Activated B cell treated with CpG ODN at 0.5 μM for 24 hours (primary cell): ENCODE measurements around the gene SEC61A2. TPM values are rescaled to one million over a fixed set of nuclear protein-coding genes. Genes with fewer than 3 reads are reported as not detected.
"Not testable (repeated sequence)": the region's sequence is repeated elsewhere in the genome, so short reads cannot be mapped to it uniquely, and the experiment has no call there.

Source experiments
- ATAC-seq: fragments of 200-7000 bp; cut with Tn5 transposase; one replicate; pipeline ENCODE4 v1.10.0; 2021; ENCODE audit warnings: low read depth, mild to moderate bottlenecking, moderate library complexity
- CTCF ChIA-PET: fragments of 350-600 bp; sonication (Branson Sonifier 250); formaldehyde crosslinking; loops from one replicate; lab custom pipeline; 2021; ENCODE audit warnings: antibody characterized with exemption; lab: Charles Lee
- POLR2A ChIA-PET: fragments of 350-600 bp; sonication (Branson Sonifier 250); formaldehyde crosslinking; loops from one replicate; lab custom pipeline; 2021; ENCODE audit warnings: antibody characterized with exemption; lab: Charles Lee
- DNase-seq: peaks from one replicate; pipeline ENCODE4 v3.0.0; 2022
- H3K27ac Mint-ChIP-seq: one replicate; pipeline ENCODE4 v1.8.0; 2020; ENCODE audit warnings: mixed read lengths
- H3K27me3 Mint-ChIP-seq: one replicate; pipeline ENCODE4 v1.8.0; 2021; ENCODE audit warnings: mixed read lengths
- H3K36me3 Mint-ChIP-seq: one replicate; pipeline ENCODE4 v1.8.0; 2021; ENCODE audit warnings: low read depth, mixed read lengths
- H3K4me1 Mint-ChIP-seq: one replicate; pipeline ENCODE4 v1.8.0; 2021; ENCODE audit warnings: mixed read lengths
- H3K4me3 Mint-ChIP-seq: one replicate; pipeline ENCODE4 v1.8.0; 2020; ENCODE audit warnings: mild to moderate bottlenecking, mixed read lengths
- H3K9me3 Mint-ChIP-seq: one replicate; pipeline ENCODE4 v1.8.0; 2020; ENCODE audit warnings: mixed read lengths
- intact Hi-C: fragments of 100-400 bp; cut with micrococcal nuclease; formaldehyde crosslinking; loops from one replicate; pipeline ENCODE4 v1.15.1; 2024
- total RNA-seq: library from RNA; stranded (reverse); gene quantifications from 2 replicates; pipeline ENCODE4 v1.2.3, GENCODE V29; 2022
- TF ChIP-seq, protein P1 (sequence below): fragments of 200-600 bp; IDR thresholded peaks from one replicate; pipeline ENCODE4 v1.8.0; 2022; ENCODE audit warnings: antibody characterized with exemption, mild to moderate bottlenecking

SEC61A2 gene
- total RNA-seq, 1 donor from 2014 or later: 20.8 TPM

DNA sequence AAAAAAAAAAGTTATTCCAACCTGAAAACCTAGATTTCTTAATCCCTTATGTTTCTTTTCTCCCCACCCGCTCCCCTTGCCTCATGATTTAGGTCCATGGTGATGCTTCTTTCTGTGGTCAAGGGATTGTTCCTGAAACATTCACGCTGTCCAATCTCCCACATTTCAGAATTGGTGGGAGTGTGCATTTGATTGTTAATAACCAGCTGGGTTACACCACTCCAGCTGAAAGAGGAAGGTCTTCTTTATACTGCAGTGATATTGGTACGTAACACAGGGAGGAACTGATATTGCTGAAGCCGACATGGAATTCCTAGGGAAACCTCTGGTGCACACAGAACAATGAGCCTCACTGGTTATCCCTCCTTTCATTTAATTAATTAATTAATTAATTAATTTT lies 38.1 kb upstream of the SEC61A2 start:
- Mint-ChIP-seq H3K27ac (peak overlapping the region; percentile 65), H3K4me1 (peaks cover 2% of the 10 kb centered on the region), H3K36me3 (peaks cover 82% of the 10 kb centered on the region), H3K4me3 (no peak overlapping the region), H3K9me3 (no peaks in the 10 kb centered on the region), H3K27me3 (no peaks in the 10 kb centered on the region)
- ATAC-seq (no peak), DNase-seq (no peak)
- POLR2A ChIA-PET: no interaction called here
- TF ChIP-seq, protein P1, sequence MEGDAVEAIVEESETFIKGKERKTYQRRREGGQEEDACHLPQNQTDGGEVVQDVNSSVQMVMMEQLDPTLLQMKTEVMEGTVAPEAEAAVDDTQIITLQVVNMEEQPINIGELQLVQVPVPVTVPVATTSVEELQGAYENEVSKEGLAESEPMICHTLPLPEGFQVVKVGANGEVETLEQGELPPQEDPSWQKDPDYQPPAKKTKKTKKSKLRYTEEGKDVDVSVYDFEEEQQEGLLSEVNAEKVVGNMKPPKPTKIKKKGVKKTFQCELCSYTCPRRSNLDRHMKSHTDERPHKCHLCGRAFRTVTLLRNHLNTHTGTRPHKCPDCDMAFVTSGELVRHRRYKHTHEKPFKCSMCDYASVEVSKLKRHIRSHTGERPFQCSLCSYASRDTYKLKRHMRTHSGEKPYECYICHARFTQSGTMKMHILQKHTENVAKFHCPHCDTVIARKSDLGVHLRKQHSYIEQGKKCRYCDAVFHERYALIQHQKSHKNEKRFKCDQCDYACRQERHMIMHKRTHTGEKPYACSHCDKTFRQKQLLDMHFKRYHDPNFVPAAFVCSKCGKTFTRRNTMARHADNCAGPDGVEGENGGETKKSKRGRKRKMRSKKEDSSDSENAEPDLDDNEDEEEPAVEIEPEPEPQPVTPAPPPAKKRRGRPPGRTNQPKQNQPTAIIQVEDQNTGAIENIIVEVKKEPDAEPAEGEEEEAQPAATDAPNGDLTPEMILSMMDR: no peak
- intact Hi-C loops: no loop called here
- CTCF ChIA-PET: no interaction called here

DNA sequence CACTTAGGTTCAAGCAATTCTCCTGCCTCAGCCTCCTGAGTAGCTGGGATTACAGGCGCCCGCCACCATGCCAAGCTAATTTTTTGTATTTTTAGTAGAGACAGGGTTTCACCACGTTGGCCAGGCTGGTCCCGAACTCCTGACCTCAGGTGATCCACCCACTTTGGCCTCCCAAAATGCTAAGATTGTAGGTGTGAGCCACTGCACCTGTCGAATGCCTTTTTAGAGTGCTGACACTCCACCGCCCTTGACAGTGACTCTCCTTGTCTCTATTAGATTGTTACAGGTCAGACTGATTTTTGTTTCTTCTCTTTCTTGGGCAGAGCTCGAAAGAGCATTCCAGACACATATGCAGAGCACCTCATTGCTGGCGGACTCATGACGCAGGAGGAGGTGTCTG lies 32.1 kb upstream of the SEC61A2 start:
- CTCF ChIA-PET, ATAC-seq, DNase-seq, H3K27me3 Mint-ChIP-seq, H3K4me1 Mint-ChIP-seq, intact Hi-C loops, H3K9me3 Mint-ChIP-seq, H3K4me3 Mint-ChIP-seq, POLR2A ChIA-PET, H3K27ac Mint-ChIP-seq: not testable (repeated sequence)
- peaks cover 81% of the 10 kb centered on the region for H3K36me3 Mint-ChIP-seq

DNA sequence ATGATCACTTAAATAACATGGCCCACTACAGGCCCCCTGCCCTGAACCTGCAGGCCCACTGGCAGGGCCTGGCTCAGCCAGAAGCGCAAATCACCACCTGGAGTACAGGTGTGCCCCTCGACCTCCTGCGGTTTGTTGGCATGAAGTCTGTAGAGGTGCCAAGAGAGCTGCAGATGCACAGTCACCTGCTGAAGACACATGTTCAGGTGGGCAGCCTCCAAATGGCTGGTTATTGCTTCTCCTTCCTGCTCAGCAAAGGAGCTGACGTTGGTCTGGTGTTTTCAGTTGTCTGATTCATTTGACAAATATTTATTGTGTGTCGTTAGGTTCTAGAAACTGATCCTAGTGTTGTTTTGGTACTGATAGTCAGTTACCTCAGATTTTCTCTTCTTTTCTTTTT lies 31.7 kb upstream of the SEC61A2 start:
- peaks cover 79% of the 10 kb centered on the region for H3K36me3 Mint-ChIP-seq
- CTCF ChIA-PET: no interaction called here

DNA sequence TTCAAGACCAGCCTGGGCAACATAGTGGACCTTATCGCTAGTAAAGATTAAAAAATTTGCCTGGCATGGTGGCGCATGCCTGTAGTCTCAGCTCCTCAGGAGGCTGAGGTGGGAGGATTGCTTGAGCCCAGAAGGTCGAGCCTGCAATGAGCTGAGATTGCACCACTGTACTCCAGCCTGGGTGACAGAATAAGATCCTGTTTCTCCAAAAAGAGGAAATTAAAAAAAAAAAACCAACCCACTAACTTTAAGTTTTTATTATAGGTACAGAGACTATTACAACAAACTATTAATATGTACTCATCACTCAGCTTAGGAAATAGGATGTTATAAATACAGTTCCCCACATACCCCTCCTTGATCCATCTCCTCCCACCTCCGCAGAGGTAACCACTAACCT lies 30.5 kb upstream of the SEC61A2 start:
- Mint-ChIP-seq H3K27ac (no peak overlapping the region), H3K4me3 (no peak overlapping the region), H3K4me1 (no peaks in the 10 kb centered on the region), H3K36me3 (peaks cover 76% of the 10 kb centered on the region), H3K9me3 (no peaks in the 10 kb centered on the region), H3K27me3 (no peaks in the 10 kb centered on the region)
- DNase-seq: no peak
- TF ChIP-seq, protein P1: no peak
- intact Hi-C loops: no loop called here
- ATAC-seq: no peak
- POLR2A ChIA-PET: no interaction called here
- CTCF ChIA-PET: no interaction called here

More for the DNA sequence above, 31.7 kb upstream of the SEC61A2 start:
- ATAC-seq: no peak
- TF ChIP-seq, protein P1: no peak
- Mint-ChIP-seq H3K4me3 (no peak overlapping the region), H3K27ac (no peak overlapping the region), H3K27me3 (no peaks in the 10 kb centered on the region), H3K4me1 (no peaks in the 10 kb centered on the region), H3K9me3 (no peaks in the 10 kb centered on the region)
- POLR2A ChIA-PET: no interaction called here
- intact Hi-C loops: no loop called here
- no peak for DNase-seq

DNA sequence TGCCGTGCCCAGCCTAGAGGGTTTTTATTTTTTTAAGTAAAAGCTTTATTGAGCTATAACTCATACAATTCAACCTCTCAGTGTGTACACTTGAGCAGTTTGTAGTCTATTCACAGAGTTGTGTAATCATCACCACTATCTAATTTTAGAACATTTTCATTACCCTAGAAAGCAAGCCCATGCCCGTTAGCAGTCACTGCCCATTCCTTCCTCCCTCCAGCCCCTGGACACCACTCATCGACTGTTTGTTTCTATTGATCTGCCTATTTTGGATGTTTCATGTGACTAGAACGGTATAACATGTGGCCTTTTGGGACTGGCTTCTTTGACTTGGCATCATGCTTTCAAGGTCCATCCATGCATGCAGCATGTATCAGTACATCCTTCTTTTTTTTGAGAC lies 25.7 kb upstream of the SEC61A2 start:
- no peak for DNase-seq
- TF ChIP-seq, protein P1: no peak
- CTCF ChIA-PET: no interaction called here
- no peak for ATAC-seq
- Mint-ChIP-seq H3K36me3 (peaks cover 85% of the 10 kb centered on the region), H3K27ac (no peak overlapping the region), H3K9me3 (no peaks in the 10 kb centered on the region), H3K4me1 (no peaks in the 10 kb centered on the region), H3K4me3 (no peak overlapping the region), H3K27me3 (no peaks in the 10 kb centered on the region)
- POLR2A ChIA-PET: no interaction called here
- intact Hi-C loops: no loop called here

DNA sequence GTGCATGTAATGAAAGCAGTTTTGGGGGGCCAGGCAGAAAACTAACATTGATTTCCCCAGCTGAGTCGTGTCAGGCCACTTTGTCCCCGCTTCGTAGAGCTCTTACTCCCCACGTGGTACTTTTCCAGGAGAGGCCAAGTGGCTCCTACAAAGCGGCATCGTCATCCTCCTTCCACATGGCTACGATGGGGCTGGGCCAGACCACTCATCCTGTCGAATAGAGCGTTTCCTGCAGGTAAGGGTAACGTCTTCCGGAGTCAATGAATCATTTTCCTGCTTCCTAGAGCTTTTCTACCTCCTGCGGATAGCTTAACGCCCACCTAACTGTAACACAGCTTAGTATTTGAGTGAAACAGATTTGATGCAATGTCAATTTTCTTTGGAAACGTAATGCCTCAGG lies 21.7 kb upstream of the SEC61A2 start:
- no peak for DNase-seq
- TF ChIP-seq, protein P1: no peak
- Mint-ChIP-seq H3K27ac (no peak overlapping the region), H3K9me3 (no peaks in the 10 kb centered on the region), H3K4me3 (no peak overlapping the region), H3K36me3 (peaks cover 83% of the 10 kb centered on the region), H3K4me1 (peaks cover 14% of the 10 kb centered on the region), H3K27me3 (no peaks in the 10 kb centered on the region)
- CTCF ChIA-PET: no interaction called here
- intact Hi-C loops: no loop called here
- POLR2A ChIA-PET: no interaction called here
- no peak for ATAC-seq
